ENCODE data around the gene ZNF80.

GRCh38 chr3:114212646-114213045 is 24.7 kb downstream of the ZNF80 start:
- TF ChIP-seq CTCF (IDR thresholded peaks at IDR 0.05) (no peak), POLR2A (IDR thresholded peaks at IDR 0.05) (no peak)

All from lower leg skin (tissue), 3 donors.